ENCODE results near the gene NPBWR2.
A peak's percentile ranks its signal among the peaks of the same experiment; 100 is the strongest.

NPBWR2 gene

GRCh38 chr20:64077094-64077493 is 30.3 kb downstream of the NPBWR2 start:
- no peak for DNase-seq (ENCODE audit: low read depth)
- peak overlapping the region; percentile 92 for H3K4me3 ChIP-seq (ENCODE audit: low read depth, low read length)
- TF ChIP-seq CTCF (IDR thresholded peaks at IDR 0.05; ENCODE audit: low read depth, low read length, missing control alignments), result no peak

GRCh38 chr20:64076061-64076997 is 31.0 kb downstream of the NPBWR2 start:
- peak overlapping the region; percentile 92 for H3K4me3 ChIP-seq (ENCODE audit: low read depth, low read length)
- TF ChIP-seq CTCF (IDR thresholded peaks at IDR 0.05; ENCODE audit: low read depth, low read length, missing control alignments), result no peak
- DNase-seq (ENCODE audit: low read depth), result no peak

GRCh38 chr20:64075556-64075955 is 31.8 kb downstream of the NPBWR2 start:
- DNase-seq (ENCODE audit: low read depth), result no peak
- TF ChIP-seq CTCF (IDR thresholded peaks at IDR 0.05; ENCODE audit: low read depth, low read length, missing control alignments), result no peak
- H3K4me3 ChIP-seq (ENCODE audit: low read depth, low read length), result no peak overlapping the region

GRCh38 chr20:64074963-64075362 is 32.4 kb downstream of the NPBWR2 start:
- no peak overlapping the region for H3K4me3 ChIP-seq (ENCODE audit: low read depth, low read length)
- no peak for TF ChIP-seq CTCF (IDR thresholded peaks at IDR 0.05; ENCODE audit: low read depth, low read length, missing control alignments)
- DNase-seq (ENCODE audit: low read depth), result no peak

GRCh38 chr20:64074184-64074789 is 33.1 kb downstream of the NPBWR2 start:
- DNase-seq (ENCODE audit: low read depth), result no peak
- TF ChIP-seq CTCF (IDR thresholded peaks at IDR 0.05; ENCODE audit: low read depth, low read length, missing control alignments), result no peak
- no peak overlapping the region for H3K4me3 ChIP-seq (ENCODE audit: low read depth, low read length)

- no peak overlapping the region for H3K4me3 ChIP-seq (ENCODE audit: low read depth, low read length)
- TF ChIP-seq CTCF (IDR thresholded peaks at IDR 0.05; ENCODE audit: low read depth, low read length, missing control alignments), result no peak
- DNase-seq (ENCODE audit: low read depth), result no peak
Measured at GRCh38 chr20:64073476-64074183, 33.7 kb downstream of the NPBWR2 start.

Data from GM12864 (cell line).